Measurements from ENCODE around the gene GUK1. TPM values are rescaled to one million over a fixed set of nuclear protein-coding genes. Genes with fewer than 3 reads are reported as not detected.

The GUK1 gene
- total RNA-seq, 6 experiments from 2014 or later: 215 to 313 (median 247) TPM

GRCh38 chr1:228161362-228161761 lies 21.3 kb downstream of the GUK1 start:
- Mint-ChIP-seq H3K4me1 (ENCODE audit: low read depth) (peaks cover 16% of the 10 kb centered on the region), H3K9me3 (no peaks in the 10 kb centered on the region), H3K27me3 (ENCODE audit: insufficient read depth) (no peaks in the 10 kb centered on the region; the same call in 1 of the 2 replicates), H3K27ac (no peak overlapping the region), H3K4me3 (no peak overlapping the region), H3K36me3 (ENCODE audit: low read depth) (0 out of 2 replicates have a peak, but pooled peaks cover 6% of the 10 kb centered on the region)
- DNase-seq: no peak
- TF ChIP-seq, protein P1, sequence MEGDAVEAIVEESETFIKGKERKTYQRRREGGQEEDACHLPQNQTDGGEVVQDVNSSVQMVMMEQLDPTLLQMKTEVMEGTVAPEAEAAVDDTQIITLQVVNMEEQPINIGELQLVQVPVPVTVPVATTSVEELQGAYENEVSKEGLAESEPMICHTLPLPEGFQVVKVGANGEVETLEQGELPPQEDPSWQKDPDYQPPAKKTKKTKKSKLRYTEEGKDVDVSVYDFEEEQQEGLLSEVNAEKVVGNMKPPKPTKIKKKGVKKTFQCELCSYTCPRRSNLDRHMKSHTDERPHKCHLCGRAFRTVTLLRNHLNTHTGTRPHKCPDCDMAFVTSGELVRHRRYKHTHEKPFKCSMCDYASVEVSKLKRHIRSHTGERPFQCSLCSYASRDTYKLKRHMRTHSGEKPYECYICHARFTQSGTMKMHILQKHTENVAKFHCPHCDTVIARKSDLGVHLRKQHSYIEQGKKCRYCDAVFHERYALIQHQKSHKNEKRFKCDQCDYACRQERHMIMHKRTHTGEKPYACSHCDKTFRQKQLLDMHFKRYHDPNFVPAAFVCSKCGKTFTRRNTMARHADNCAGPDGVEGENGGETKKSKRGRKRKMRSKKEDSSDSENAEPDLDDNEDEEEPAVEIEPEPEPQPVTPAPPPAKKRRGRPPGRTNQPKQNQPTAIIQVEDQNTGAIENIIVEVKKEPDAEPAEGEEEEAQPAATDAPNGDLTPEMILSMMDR (IDR thresholded peaks at IDR 0.05): no peak

GRCh38 chr1:228161866-228162265 lies 21.8 kb downstream of the GUK1 start:
- DNase-seq: no peak
- Mint-ChIP-seq H3K36me3 (ENCODE audit: low read depth) (0 out of 2 replicates have a peak, but pooled peaks cover 6% of the 10 kb centered on the region), H3K27me3 (ENCODE audit: insufficient read depth) (no peaks in the 10 kb centered on the region; the same call in 1 of the 2 replicates), H3K27ac (no peak overlapping the region), H3K4me3 (no peak overlapping the region), H3K4me1 (ENCODE audit: low read depth) (peaks cover 20% of the 10 kb centered on the region), H3K9me3 (no peaks in the 10 kb centered on the region)
- TF ChIP-seq, protein P1 (IDR thresholded peaks at IDR 0.05): no peak

- peaks cover 22% of the 10 kb centered on the region for H3K4me1 Mint-ChIP-seq (ENCODE audit: low read depth)
- 0 out of 2 replicates have a peak, but pooled peaks cover 6% of the 10 kb centered on the region for H3K36me3 Mint-ChIP-seq (ENCODE audit: low read depth)
- H3K27me3 Mint-ChIP-seq (ENCODE audit: insufficient read depth): no peaks in the 10 kb centered on the region; the same call in 1 of the 2 replicates
- H3K27ac Mint-ChIP-seq: no peak overlapping the region
- H3K4me3 Mint-ChIP-seq: no peak overlapping the region
- DNase-seq: no peak
- TF ChIP-seq, protein P1 (IDR thresholded peaks at IDR 0.05): no peak
- H3K9me3 Mint-ChIP-seq: no peaks in the 10 kb centered on the region
Measured at GRCh38 chr1:228162286-228163006, 22.4 kb downstream of the GUK1 start.

GRCh38 chr1:228163007-228163753 lies 23.1 kb downstream of the GUK1 start:
- TF ChIP-seq, protein P1 (IDR thresholded peaks at IDR 0.05): no peak
- Mint-ChIP-seq H3K4me3 (no peak overlapping the region), H3K36me3 (ENCODE audit: low read depth) (0 out of 2 replicates have a peak, but pooled peaks cover 6% of the 10 kb centered on the region), H3K27ac (no peak overlapping the region), H3K4me1 (ENCODE audit: low read depth) (peaks cover 27% of the 10 kb centered on the region), H3K27me3 (ENCODE audit: insufficient read depth) (no peaks in the 10 kb centered on the region; the same call in 1 of the 2 replicates), H3K9me3 (no peaks in the 10 kb centered on the region)
- DNase-seq: no peak

DNA sequence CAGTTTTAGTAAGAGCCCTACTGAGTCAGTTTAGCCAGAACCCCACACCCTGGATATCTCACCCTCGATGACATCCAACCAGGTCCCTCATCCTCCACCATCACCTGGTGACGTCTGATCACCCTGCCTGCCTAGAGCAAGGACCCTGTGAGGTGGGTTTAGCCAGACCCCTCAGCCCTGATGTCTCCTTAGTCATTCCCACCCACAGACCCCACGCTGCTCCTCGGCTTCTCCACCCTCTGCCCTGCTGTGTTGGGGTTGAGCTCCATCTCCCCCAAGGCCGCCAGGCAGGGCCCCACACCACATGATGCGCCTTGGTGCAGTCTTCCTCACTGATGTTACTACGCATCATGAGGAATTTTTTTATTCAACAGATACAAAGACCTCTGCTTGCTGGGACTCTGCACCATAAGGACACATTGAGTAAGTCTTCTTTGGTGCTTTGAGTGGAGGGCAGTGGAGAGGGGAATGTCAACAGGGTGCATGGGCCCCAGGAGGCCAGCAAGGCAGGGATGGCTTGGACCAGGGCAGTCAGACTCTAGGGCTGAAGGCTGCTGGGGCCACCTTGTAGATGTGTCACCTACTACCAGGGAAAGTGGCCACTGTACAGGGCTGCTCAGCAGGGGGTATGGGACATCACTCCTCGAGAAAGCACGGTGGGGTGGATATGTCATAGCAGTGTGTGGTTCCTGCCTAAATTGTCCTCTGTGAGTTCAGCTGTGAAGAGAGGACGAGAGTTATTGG lies 23.9 kb downstream of the GUK1 start:
- Mint-ChIP-seq H3K4me3 (peak overlapping the region; percentile 90), H3K4me1 (ENCODE audit: low read depth) (peaks cover 27% of the 10 kb centered on the region), H3K27me3 (ENCODE audit: insufficient read depth) (peaks cover under 1% of the 10 kb centered on the region; the same call in 1 of the 2 replicates), H3K9me3 (no peaks in the 10 kb centered on the region), H3K36me3 (ENCODE audit: low read depth) (0 out of 2 replicates have a peak, but pooled peaks cover 6% of the 10 kb centered on the region), H3K27ac (peak overlapping the region; percentile 89)
- DNase-seq: no peak
- TF ChIP-seq, protein P1 (IDR thresholded peaks at IDR 0.05): no peak

Measured in HFFc6 (cell line).